ENCODE results near the gene SUMO3.

SUMO3 gene

GRCh38 chr21:44850905-44851657 lies 33.2 kb upstream of the SUMO3 start:
- no peak overlapping the region for H3K9ac ChIP-seq (ENCODE audit: low read depth, low read length)
- H3K36me3 ChIP-seq (ENCODE audit: insufficient read depth, low read length): peaks cover 38% of the 10 kb centered on the region
- peaks cover 7% of the 10 kb centered on the region; the same call in 1 of the 2 replicates for H3K4me1 ChIP-seq (ENCODE audit: insufficient read depth, low read length)
- H3K9me3 ChIP-seq (ENCODE audit: control insufficient read depth, insufficient read depth, low read length): no peaks in the 10 kb centered on the region; the same call in 1 of the 2 replicates

GRCh38 chr21:44850208-44850800 lies 32.4 kb upstream of the SUMO3 start:
- Histone ChIP-seq H3K4me1 (ENCODE audit: insufficient read depth, low read length) (peaks cover 10% of the 10 kb centered on the region; the same call in 1 of the 2 replicates), H3K36me3 (ENCODE audit: insufficient read depth, low read length) (peaks cover 33% of the 10 kb centered on the region), H3K9me3 (ENCODE audit: control insufficient read depth, insufficient read depth, low read length) (no peaks in the 10 kb centered on the region; the same call in 1 of the 2 replicates), H3K9ac (ENCODE audit: low read depth, low read length) (no peak overlapping the region)

- Histone ChIP-seq H3K4me1 (ENCODE audit: insufficient read depth, low read length) (peaks cover 11% of the 10 kb centered on the region; the same call in 1 of the 2 replicates), H3K9me3 (ENCODE audit: control insufficient read depth, insufficient read depth, low read length) (no peaks in the 10 kb centered on the region; the same call in 1 of the 2 replicates), H3K9ac (ENCODE audit: low read depth, low read length) (no peak overlapping the region), H3K36me3 (ENCODE audit: insufficient read depth, low read length) (peaks cover 32% of the 10 kb centered on the region)
Observed at GRCh38 chr21:44849616-44850130, 31.8 kb upstream of the SUMO3 start.

- Histone ChIP-seq H3K36me3 (ENCODE audit: insufficient read depth, low read length) (peaks cover 27% of the 10 kb centered on the region), H3K9ac (ENCODE audit: low read depth, low read length) (no peak overlapping the region), H3K4me1 (ENCODE audit: insufficient read depth, low read length) (peaks cover 11% of the 10 kb centered on the region; the same call in 1 of the 2 replicates), H3K9me3 (ENCODE audit: control insufficient read depth, insufficient read depth, low read length) (no peaks in the 10 kb centered on the region; the same call in 1 of the 2 replicates)
Observed at GRCh38 chr21:44848821-44849521, 31.1 kb upstream of the SUMO3 start.

GRCh38 chr21:44847261-44848056 lies 29.6 kb upstream of the SUMO3 start:
- Histone ChIP-seq H3K9me3 (ENCODE audit: control insufficient read depth, insufficient read depth, low read length) (no peaks in the 10 kb centered on the region; the same call in 1 of the 2 replicates), H3K36me3 (ENCODE audit: insufficient read depth, low read length) (peaks cover 22% of the 10 kb centered on the region), H3K4me1 (ENCODE audit: insufficient read depth, low read length) (peaks cover 11% of the 10 kb centered on the region; the same call in 1 of the 2 replicates)

GRCh38 chr21:44846485-44847260 lies 28.8 kb upstream of the SUMO3 start:
- Histone ChIP-seq H3K9me3 (ENCODE audit: control insufficient read depth, insufficient read depth, low read length) (no peaks in the 10 kb centered on the region; the same call in 1 of the 2 replicates), H3K9ac (ENCODE audit: low read depth, low read length) (peak overlapping the region; percentile 24; the same call in 1 of the 2 replicates), H3K4me1 (ENCODE audit: insufficient read depth, low read length) (peaks cover 11% of the 10 kb centered on the region; the same call in 1 of the 2 replicates), H3K36me3 (ENCODE audit: insufficient read depth, low read length) (peaks cover 20% of the 10 kb centered on the region)

More at GRCh38 chr21:44847261-44848056, 29.6 kb upstream of the SUMO3 start:
- H3K9ac ChIP-seq (ENCODE audit: low read depth, low read length): no peak overlapping the region

GRCh38 chr21:44846224-44846484 lies 28.3 kb upstream of the SUMO3 start:
- Histone ChIP-seq H3K4me1 (ENCODE audit: insufficient read depth, low read length) (peaks cover 11% of the 10 kb centered on the region; the same call in 1 of the 2 replicates), H3K9me3 (ENCODE audit: control insufficient read depth, insufficient read depth, low read length) (no peaks in the 10 kb centered on the region; the same call in 1 of the 2 replicates), H3K36me3 (ENCODE audit: insufficient read depth, low read length) (peaks cover 15% of the 10 kb centered on the region), H3K9ac (ENCODE audit: low read depth, low read length) (peak overlapping the region; percentile 24; the same call in 1 of the 2 replicates)

GRCh38 chr21:44845418-44846223 lies 27.8 kb upstream of the SUMO3 start:
- Histone ChIP-seq H3K9me3 (ENCODE audit: control insufficient read depth, insufficient read depth, low read length) (no peaks in the 10 kb centered on the region; the same call in 1 of the 2 replicates), H3K4me1 (ENCODE audit: insufficient read depth, low read length) (peaks cover 11% of the 10 kb centered on the region; the same call in 1 of the 2 replicates), H3K9ac (ENCODE audit: low read depth, low read length) (peak overlapping the region; percentile 24; the same call in 1 of the 2 replicates), H3K36me3 (ENCODE audit: insufficient read depth, low read length) (peaks cover 12% of the 10 kb centered on the region)

- Histone ChIP-seq H3K9me3 (ENCODE audit: control insufficient read depth, insufficient read depth, low read length) (no peaks in the 10 kb centered on the region), H3K36me3 (ENCODE audit: insufficient read depth, low read length) (peaks cover under 1% of the 10 kb centered on the region; the same call in 1 of the 2 replicates), H3K4me1 (ENCODE audit: insufficient read depth, low read length) (peaks cover 11% of the 10 kb centered on the region; the same call in 1 of the 2 replicates), H3K9ac (ENCODE audit: low read depth, low read length) (peak overlapping the region; percentile 36; the same call in 1 of the 2 replicates)
Observed at GRCh38 chr21:44844256-44844655, 26.4 kb upstream of the SUMO3 start.

GRCh38 chr21:44842721-44843445 lies 25.0 kb upstream of the SUMO3 start:
- peaks cover 11% of the 10 kb centered on the region; the same call in 1 of the 2 replicates for H3K4me1 ChIP-seq (ENCODE audit: insufficient read depth, low read length)
- no peaks in the 10 kb centered on the region for H3K36me3 ChIP-seq (ENCODE audit: insufficient read depth, low read length)
- no peak overlapping the region for H3K9ac ChIP-seq (ENCODE audit: low read depth, low read length)
- H3K9me3 ChIP-seq (ENCODE audit: control insufficient read depth, insufficient read depth, low read length): no peaks in the 10 kb centered on the region

GRCh38 chr21:44842087-44842486 lies 24.2 kb upstream of the SUMO3 start:
- Histone ChIP-seq H3K9me3 (ENCODE audit: control insufficient read depth, insufficient read depth, low read length) (no peaks in the 10 kb centered on the region), H3K9ac (ENCODE audit: low read depth, low read length) (no peak overlapping the region), H3K4me1 (ENCODE audit: insufficient read depth, low read length) (peaks cover 11% of the 10 kb centered on the region; the same call in 1 of the 2 replicates), H3K36me3 (ENCODE audit: insufficient read depth, low read length) (no peaks in the 10 kb centered on the region)

GRCh38 chr21:44840771-44841170 lies 22.9 kb upstream of the SUMO3 start:
- Histone ChIP-seq H3K36me3 (ENCODE audit: insufficient read depth, low read length) (no peaks in the 10 kb centered on the region), H3K9me3 (ENCODE audit: control insufficient read depth, insufficient read depth, low read length) (no peaks in the 10 kb centered on the region), H3K9ac (ENCODE audit: low read depth, low read length) (no peak overlapping the region), H3K4me1 (ENCODE audit: insufficient read depth, low read length) (peaks cover 3% of the 10 kb centered on the region; the same call in 1 of the 2 replicates)
